ENCODE measurements around the gene GIT1. TPM values are rescaled to one million over a fixed set of nuclear protein-coding genes. Genes with fewer than 3 reads are reported as not detected.

The GIT1 gene
- total and polyA plus RNA-seq, 2 of the 13 experiments (the other 11 are each of a cell fraction or from before 2014, with no cell fraction given): 14.2 to 30.8 TPM

DNA sequence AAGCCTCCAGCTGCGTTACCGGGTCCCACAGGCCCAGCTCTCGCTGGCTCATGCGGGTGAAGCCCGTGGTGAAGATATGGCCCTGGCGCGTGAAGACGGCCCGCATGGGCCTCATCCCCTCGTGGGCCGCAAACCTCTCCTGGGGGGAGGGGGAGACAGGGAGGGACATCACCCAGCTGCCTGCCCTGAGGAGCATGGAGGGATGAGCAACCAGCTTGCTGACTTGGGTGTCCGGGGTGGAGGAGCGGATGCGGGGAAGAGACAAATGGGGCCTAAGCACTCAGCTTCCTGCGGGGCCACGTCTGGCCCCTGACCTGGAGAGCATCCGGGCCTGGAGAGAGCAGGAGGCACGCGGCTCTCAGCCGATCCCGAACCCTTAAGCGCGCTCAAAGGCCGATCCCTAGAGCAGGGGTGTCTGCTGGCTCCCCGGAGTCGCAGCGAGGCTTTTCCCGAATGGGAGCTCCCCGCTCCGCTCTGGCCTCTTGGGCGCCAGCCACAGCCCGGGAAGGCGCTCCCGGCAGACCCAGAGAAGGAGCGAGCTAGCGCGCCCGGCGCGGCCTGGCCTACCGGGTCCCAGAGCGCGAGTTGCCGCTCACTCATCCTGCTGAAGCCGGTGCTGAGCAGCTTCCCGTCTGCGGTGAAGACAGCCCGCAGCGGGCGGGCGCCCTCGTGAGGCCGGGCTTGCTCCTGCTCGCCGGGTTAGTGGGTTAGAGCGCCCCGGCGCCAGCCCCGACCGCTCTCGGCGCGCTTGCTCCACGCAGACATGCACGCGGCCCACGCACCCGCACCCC lies 28.2 kb upstream of the GIT1 start (continued):
- TF ChIP-seq SMAD9 (CRISPR knock-in tag; IDR thresholded peaks at IDR 0.05) (no peak), ZNF234 (CRISPR knock-in tag; conservative IDR thresholded peaks at IDR 0.05) (no peak), ZNF513 (CRISPR knock-in tag; conservative IDR thresholded peaks at IDR 0.05) (no peak), ZNF432 (CRISPR knock-in tag; IDR thresholded peaks at IDR 0.05; ENCODE audit: borderline replicate concordance) (no peak), ZNF121 (CRISPR knock-in tag; IDR thresholded peaks at IDR 0.05) (no peak), TGIF2 (CRISPR knock-in tag; IDR thresholded peaks at IDR 0.05) (0 out of 2 replicates have a peak, but pooled peaks have one; percentile 19), SPEN (CRISPR knock-in tag; IDR thresholded peaks at IDR 0.05; ENCODE audit: low read depth) (no peak; the same call in 1 of the 2 replicates), ZNF614 (CRISPR knock-in tag; IDR thresholded peaks at IDR 0.05; ENCODE audit: borderline replicate concordance) (no peak), ZNF704 (CRISPR knock-in tag; IDR thresholded peaks at IDR 0.05; ENCODE audit: borderline replicate concordance) (no peak), ZNF256 (CRISPR knock-in tag; conservative IDR thresholded peaks at IDR 0.05) (peak; percentile 66; the same call in 1 of the 2 replicates), EED (CRISPR knock-in tag; IDR thresholded peaks at IDR 0.05) (peak; percentile 56), HOXA5 (CRISPR knock-in tag; IDR thresholded peaks at IDR 0.05) (0 out of 2 replicates have a peak, but pooled peaks have one; percentile 41), RXRA (CRISPR knock-in tag; IDR thresholded peaks at IDR 0.05) (peak; percentile 36; the same call in 1 of the 2 replicates), CENPX (CRISPR knock-in tag; IDR thresholded peaks at IDR 0.05) (no peak), ZNF383 (CRISPR knock-in tag; IDR thresholded peaks at IDR 0.05; ENCODE audit: borderline replicate concordance) (no peak)
- TF ChIP-seq, protein P1, sequence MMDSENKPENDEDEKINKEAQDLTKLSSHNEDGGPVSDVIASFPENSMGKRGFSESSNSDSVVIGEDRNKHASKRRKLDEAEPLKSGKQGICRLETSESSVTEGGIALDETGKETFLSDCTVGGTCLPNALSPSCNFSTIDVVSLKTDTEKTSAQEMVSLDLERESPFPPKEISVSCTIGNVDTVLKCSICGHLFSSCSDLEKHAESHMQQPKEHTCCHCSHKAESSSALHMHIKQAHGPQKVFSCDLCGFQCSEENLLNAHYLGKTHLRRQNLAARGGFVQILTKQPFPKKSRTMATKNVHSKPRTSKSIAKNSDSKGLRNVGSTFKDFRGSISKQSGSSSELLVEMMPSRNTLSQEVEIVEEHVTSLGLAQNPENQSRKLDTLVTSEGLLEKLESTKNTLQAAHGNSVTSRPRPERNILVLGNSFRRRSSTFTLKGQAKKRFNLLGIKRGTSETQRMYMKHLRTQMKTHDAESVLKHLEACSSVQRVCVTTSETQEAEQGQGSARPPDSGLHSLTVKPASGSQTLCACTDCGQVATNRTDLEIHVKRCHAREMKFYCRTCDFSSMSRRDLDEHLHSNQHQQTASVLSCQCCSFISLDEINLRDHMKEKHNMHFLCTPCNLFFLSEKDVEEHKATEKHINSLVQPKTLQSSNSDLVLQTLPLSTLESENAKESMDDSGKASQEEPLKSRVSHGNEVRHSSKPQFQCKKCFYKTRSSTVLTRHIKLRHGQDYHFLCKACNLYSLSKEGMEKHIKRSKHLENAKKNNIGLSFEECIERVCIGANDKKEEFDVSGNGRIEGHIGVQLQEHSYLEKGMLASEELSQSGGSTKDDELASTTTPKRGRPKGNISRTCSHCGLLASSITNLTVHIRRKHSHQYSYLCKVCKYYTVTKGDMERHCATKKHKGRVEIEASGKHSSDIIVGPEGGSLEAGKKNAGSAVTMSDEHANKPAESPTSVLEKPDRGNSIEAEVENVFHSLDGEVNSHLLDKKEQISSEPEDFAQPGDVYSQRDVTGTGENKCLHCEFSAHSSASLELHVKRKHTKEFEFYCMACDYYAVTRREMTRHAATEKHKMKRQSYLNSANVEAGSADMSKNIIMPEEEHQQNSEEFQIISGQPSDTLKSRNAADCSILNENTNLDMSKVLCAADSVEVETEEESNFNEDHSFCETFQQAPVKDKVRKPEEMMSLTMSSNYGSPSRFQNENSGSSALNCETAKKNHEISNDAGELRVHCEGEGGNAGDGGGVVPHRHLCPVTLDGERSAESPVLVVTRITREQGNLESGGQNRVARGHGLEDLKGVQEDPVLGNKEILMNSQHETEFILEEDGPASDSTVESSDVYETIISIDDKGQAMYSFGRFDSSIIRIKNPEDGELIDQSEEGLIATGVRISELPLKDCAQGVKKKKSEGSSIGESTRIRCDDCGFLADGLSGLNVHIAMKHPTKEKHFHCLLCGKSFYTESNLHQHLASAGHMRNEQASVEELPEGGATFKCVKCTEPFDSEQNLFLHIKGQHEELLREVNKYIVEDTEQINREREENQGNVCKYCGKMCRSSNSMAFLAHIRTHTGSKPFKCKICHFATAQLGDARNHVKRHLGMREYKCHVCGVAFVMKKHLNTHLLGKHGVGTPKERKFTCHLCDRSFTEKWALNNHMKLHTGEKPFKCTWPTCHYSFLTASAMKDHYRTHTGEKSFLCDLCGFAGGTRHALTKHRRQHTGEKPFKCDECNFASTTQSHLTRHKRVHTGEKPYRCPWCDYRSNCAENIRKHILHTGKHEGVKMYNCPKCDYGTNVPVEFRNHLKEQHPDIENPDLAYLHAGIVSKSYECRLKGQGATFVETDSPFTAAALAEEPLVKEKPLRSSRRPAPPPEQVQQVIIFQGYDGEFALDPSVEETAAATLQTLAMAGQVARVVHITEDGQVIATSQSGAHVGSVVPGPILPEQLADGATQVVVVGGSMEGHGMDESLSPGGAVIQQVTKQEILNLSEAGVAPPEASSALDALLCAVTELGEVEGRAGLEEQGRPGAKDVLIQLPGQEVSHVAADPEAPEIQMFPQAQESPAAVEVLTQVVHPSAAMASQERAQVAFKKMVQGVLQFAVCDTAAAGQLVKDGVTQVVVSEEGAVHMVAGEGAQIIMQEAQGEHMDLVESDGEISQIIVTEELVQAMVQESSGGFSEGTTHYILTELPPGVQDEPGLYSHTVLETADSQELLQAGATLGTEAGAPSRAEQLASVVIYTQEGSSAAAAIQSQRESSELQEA (CRISPR knock-in tag; IDR thresholded peaks at IDR 0.05; ENCODE audit: not compliant biosample characterization): no peak
- TF ChIP-seq, protein P2, sequence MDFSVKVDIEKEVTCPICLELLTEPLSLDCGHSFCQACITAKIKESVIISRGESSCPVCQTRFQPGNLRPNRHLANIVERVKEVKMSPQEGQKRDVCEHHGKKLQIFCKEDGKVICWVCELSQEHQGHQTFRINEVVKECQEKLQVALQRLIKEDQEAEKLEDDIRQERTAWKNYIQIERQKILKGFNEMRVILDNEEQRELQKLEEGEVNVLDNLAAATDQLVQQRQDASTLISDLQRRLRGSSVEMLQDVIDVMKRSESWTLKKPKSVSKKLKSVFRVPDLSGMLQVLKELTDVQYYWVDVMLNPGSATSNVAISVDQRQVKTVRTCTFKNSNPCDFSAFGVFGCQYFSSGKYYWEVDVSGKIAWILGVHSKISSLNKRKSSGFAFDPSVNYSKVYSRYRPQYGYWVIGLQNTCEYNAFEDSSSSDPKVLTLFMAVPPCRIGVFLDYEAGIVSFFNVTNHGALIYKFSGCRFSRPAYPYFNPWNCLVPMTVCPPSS (IDR thresholded peaks at IDR 0.05): no peak
